ENCODE results near the gene EIF5. TPM values are rescaled to one million over a fixed set of nuclear protein-coding genes. Genes with fewer than 3 reads are reported as not detected.

Gene EIF5
- polyA plus RNA-seq, 1 experiment, result 477 TPM

DNA sequence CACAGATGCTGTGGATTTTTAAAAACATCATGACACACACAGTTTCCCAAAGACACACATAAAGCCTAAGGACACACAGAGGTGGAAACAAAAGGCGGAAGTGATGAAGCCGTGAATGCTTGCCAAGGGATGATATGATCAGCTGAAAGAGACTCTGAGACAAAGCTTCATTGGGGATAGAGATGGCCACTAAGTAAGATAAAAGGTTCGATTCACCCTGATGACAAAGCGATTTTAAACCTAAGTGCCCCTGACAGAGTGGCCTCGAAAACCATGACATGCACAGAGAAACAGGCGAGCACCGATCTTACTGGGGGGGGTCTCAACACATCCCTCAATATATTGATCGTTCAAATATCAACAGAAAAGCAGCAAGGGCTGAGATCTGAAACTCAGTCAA, 20.3 kb upstream of the EIF5 start:
- H3K27ac ChIP-seq (ENCODE audit: low read depth, low read length), result no peak overlapping the region
- CTCF ChIA-PET, result interaction anchor here (0.6 to 1.8 kb wide), 2 partner anchors 12 to 23 kb away, joined by 4 to 5 read pairs; no protein-coding TSS in a partner anchor
- TF ChIP-seq, protein P1, sequence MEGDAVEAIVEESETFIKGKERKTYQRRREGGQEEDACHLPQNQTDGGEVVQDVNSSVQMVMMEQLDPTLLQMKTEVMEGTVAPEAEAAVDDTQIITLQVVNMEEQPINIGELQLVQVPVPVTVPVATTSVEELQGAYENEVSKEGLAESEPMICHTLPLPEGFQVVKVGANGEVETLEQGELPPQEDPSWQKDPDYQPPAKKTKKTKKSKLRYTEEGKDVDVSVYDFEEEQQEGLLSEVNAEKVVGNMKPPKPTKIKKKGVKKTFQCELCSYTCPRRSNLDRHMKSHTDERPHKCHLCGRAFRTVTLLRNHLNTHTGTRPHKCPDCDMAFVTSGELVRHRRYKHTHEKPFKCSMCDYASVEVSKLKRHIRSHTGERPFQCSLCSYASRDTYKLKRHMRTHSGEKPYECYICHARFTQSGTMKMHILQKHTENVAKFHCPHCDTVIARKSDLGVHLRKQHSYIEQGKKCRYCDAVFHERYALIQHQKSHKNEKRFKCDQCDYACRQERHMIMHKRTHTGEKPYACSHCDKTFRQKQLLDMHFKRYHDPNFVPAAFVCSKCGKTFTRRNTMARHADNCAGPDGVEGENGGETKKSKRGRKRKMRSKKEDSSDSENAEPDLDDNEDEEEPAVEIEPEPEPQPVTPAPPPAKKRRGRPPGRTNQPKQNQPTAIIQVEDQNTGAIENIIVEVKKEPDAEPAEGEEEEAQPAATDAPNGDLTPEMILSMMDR (IDR thresholded peaks at IDR 0.05; ENCODE audit: low read depth, low read length), result no peak
- no peak for DNase-seq (ENCODE audit: low read depth, low spot score)
- POLR2A ChIA-PET, result no interaction called here
- H3K9me3 ChIP-seq (ENCODE audit: control insufficient read depth, insufficient read depth, low read length), result no peaks in the 10 kb centered on the region; the same call in 1 of the 2 replicates
- peaks cover 10% of the 10 kb centered on the region for H3K27me3 ChIP-seq (ENCODE audit: control insufficient read depth, insufficient read depth, low read length)
- H3K4me3 ChIP-seq (ENCODE audit: low read depth, low read length), result no peak overlapping the region

DNA sequence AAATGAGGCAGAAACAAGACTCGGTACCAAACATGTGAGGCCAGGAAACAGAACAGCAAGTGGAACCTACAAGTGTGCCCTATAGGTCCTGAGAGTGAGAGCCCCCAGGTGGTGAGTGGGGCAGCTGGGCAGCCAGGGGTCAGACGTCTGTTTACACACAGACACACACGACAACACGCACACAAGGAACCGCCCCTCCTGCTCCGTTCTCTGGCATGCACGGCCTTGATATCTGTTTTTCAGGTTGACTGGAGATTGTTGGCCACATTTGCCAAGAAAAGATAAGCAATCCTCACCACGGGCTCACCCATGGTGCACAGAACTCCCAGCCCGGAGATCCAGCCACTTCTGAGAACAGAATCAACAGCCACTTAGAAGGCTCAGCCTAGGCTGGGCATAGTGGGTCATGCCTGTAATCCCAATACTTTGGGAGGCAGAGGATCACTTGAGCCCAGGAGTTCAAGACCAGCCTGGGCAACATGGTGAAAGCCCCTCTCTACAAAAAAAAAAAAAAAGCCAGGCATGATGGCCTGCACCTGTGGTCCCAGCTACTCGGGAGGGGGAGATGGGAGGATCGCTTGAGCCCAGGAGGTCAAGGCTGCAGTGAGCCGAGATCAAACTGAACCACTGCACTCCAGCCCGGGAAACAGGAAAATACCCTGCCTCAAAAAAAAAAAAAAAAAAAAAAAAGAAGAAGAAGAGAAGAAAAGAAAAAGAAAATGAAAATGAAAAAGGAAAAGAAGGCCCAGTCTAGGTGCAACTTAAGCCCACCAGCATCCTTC, 19.4 kb upstream of the EIF5 start:
- TF ChIP-seq, protein P1 (IDR thresholded peaks at IDR 0.05; ENCODE audit: low read depth, low read length), result no peak
- Histone ChIP-seq H3K4me3 (ENCODE audit: low read depth, low read length) (no peak overlapping the region), H3K27me3 (ENCODE audit: control insufficient read depth, insufficient read depth, low read length) (peaks cover 7% of the 10 kb centered on the region), H3K27ac (ENCODE audit: low read depth, low read length) (no peak overlapping the region), H3K9me3 (ENCODE audit: control insufficient read depth, insufficient read depth, low read length) (no peaks in the 10 kb centered on the region; the same call in 1 of the 2 replicates)
- ChIA-PET POLR2A (interaction anchor here (1.4 kb wide), 1 partner anchor 19 kb away, joined by 7 read pairs; the partner anchor contains the start of gene EIF5), CTCF (interaction anchor here (0.6 to 1.8 kb wide), 2 partner anchors 13 to 23 kb away, joined by 4 to 5 read pairs; no protein-coding TSS in a partner anchor)
- no peak for DNase-seq (ENCODE audit: low read depth, low spot score)

DNA sequence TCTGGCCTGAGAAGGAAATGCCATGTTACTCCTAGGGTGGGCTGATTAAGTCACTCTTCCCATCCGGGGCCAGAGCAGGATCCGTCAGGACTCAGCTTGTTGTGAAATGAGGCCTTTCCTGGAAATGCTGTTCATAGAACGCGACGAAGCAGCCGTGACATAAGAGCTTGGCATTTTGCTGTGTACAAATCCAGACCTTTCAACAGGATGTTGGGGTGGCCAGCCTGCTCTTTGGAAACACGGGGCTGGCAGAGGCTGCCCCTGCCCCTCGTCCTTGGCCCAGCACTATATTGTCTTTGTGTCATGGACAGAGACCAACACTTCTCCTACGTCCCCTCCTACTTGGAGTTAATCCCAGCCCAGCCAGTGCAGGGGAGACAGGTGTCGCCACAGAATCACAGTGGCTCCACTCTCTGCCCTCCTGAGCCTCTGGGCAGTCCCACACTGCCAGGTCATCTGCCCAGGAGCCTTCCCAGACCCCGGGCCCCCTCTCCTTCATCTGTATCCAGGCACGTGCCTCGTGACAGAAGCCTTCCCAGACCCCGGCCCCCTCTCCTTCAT, 18.6 kb upstream of the EIF5 start:
- H3K27me3 ChIP-seq (ENCODE audit: control insufficient read depth, insufficient read depth, low read length), result peaks cover 5% of the 10 kb centered on the region
- ChIA-PET POLR2A (interaction anchor here (0.6 to 1.4 kb wide), 2 partner anchors 11 to 18 kb away, joined by 3 to 7 read pairs; partner anchors contain the start of gene EIF5), CTCF (no interaction called here)
- DNase-seq (ENCODE audit: low read depth, low spot score), result peak; percentile 30
- no peak overlapping the region for H3K4me3 ChIP-seq (ENCODE audit: low read depth, low read length)
- no peak overlapping the region for H3K27ac ChIP-seq (ENCODE audit: low read depth, low read length)
- TF ChIP-seq, protein P1 (IDR thresholded peaks at IDR 0.05; ENCODE audit: low read depth, low read length), result no peak
- H3K9me3 ChIP-seq (ENCODE audit: control insufficient read depth, insufficient read depth, low read length), result no peaks in the 10 kb centered on the region; the same call in 1 of the 2 replicates

DNA sequence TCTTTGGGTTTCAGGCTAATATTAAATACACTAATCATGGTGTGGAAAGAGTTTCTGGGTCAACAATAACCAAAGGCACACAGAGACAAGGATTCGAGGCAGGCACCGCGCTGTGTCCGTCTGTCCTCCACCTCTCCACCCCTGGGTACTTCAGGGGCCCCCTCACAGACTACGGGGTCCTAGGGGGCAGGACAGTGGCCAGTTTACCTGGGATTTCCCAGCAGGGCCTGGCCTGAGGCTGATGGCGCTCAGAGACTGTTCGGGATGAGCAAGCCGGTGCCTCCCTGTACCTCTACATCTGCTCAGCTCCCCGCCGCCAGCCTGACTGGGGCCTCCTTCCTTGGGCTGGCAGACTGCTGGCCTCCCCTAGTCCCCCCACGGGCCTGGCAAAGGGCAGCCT, 18.1 kb upstream of the EIF5 start:
- ChIA-PET POLR2A (interaction anchor here (0.6 to 1.4 kb wide), 2 partner anchors 10 to 18 kb away, joined by 3 to 7 read pairs; partner anchors contain the start of gene EIF5), CTCF (no interaction called here)

More for the DNA sequence above, 18.1 kb upstream of the EIF5 start:
- Histone ChIP-seq H3K27ac (ENCODE audit: low read depth, low read length) (no peak overlapping the region), H3K4me3 (ENCODE audit: low read depth, low read length) (no peak overlapping the region), H3K27me3 (ENCODE audit: control insufficient read depth, insufficient read depth, low read length) (peaks cover 3% of the 10 kb centered on the region), H3K9me3 (ENCODE audit: control insufficient read depth, insufficient read depth, low read length) (no peaks in the 10 kb centered on the region; the same call in 1 of the 2 replicates)
- DNase-seq (ENCODE audit: low read depth, low spot score), result no peak
- TF ChIP-seq, protein P1 (IDR thresholded peaks at IDR 0.05; ENCODE audit: low read depth, low read length), result no peak
